Keratinocyte (primary cell): ENCODE data around the gene PPIG.

Source experiments
- EZH2 ChIP-seq: IDR thresholded peaks from one replicate; pipeline ENCODE4 v1.6.1; 2012; ENCODE audit warnings: inconsistent platforms, mild to moderate bottlenecking, low read length, moderate library complexity
- TF ChIP-seq, protein P1 (sequence below), 3 experiments: IDR thresholded peaks in 1 of 3; conservative IDR thresholded peaks in 1 of 3; optimal IDR thresholded peaks in 1 of 3; 2 replicates in 2 of 3; 3 replicates in 1 of 3; pipeline versions ENCODE3 to v1.5.1; 2011; ENCODE audit warnings: low read length in 3 of 3, mild to moderate bottlenecking in 3 of 3, moderate library complexity in 2 of 3, control low read depth in 1 of 3, inconsistent platforms in 1 of 3; ENCODE audit not compliant: insufficient read depth in 2 of 3; ENCODE audit errors: extremely low read depth in 1 of 3

DNA sequence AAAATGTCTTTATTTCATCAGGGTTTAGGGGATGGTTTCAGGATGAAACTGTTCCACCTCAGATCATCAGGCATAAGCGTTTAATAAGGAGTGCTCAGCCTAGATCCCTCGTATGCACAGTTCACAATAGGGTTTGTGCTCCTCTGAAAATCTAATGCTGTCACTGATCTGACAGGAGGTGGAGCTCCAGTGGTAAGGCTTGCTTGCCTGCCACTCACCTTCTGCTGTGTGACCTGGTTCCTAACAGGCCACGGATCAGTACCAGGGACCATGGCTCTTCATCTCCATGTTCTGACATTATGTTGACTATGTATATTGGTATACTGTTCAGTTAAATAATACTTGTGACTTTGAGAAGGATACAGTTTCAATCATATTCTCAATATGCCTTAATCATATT, 41.6 kb downstream of the PPIG start:
- TF ChIP-seq, protein P1, sequence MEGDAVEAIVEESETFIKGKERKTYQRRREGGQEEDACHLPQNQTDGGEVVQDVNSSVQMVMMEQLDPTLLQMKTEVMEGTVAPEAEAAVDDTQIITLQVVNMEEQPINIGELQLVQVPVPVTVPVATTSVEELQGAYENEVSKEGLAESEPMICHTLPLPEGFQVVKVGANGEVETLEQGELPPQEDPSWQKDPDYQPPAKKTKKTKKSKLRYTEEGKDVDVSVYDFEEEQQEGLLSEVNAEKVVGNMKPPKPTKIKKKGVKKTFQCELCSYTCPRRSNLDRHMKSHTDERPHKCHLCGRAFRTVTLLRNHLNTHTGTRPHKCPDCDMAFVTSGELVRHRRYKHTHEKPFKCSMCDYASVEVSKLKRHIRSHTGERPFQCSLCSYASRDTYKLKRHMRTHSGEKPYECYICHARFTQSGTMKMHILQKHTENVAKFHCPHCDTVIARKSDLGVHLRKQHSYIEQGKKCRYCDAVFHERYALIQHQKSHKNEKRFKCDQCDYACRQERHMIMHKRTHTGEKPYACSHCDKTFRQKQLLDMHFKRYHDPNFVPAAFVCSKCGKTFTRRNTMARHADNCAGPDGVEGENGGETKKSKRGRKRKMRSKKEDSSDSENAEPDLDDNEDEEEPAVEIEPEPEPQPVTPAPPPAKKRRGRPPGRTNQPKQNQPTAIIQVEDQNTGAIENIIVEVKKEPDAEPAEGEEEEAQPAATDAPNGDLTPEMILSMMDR (optimal IDR thresholded peaks at IDR 0.05 in 1 of 3, IDR thresholded peaks at IDR 0.05 in 1 of 3, conservative IDR thresholded peaks at IDR 0.05 in 1 of 3; ENCODE audit: extremely low read depth in 1 of 3, insufficient read depth in 2 of 3, low read length in 3 of 3): no peak
- TF ChIP-seq EZH2: no peak
